ENCODE results near the gene APC2. TPM values are rescaled to one million over a fixed set of nuclear protein-coding genes. Genes with fewer than 3 reads are reported as not detected.

The APC2 gene
- polyA plus RNA-seq, 1 donor from 2014 or later = 50.5 TPM

DNA sequence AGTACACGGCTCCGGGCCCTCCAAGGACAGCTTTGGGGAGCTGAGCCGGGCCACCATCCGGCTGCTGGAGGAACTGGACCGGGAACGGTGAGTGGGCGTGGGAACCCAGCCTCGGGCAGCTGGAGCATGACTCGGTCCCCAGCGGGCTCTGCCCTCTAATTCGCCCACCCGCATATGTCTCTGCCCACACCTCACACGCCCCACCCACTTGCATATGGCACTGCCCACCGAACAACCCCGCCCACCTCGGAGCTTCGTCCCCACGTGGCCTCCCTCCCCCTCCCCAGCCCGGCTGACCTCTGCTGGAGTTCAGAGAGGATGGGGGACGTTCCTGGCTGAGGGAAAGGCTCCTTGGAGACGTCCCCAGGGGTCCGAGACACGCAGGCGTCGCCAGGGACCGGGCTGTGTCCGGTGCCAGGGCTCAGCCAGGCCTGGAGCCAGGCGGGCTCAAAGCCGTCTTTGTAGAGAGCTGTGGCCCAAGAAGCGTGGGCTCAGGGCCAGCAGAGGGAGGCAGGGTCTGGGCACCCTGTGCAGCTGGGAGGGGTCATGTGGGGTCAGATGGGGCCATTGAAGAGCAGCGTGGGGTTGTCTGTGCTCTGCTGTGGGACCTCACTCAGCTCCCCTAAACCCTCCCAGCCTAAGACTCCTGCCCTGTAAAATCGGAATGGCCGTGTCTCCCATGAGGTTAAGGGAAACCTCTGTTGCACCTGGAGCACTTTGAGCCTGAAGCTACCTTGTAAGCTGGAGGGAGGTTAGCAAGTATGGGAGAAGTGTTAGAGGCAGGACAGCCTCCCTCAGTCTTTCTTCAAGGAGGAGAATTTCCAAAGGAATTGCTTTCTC, 3.8 kb downstream of the APC2 start:
- Histone ChIP-seq H3K9me3 (ENCODE audit: low read length) (no peaks in the 10 kb centered on the region), H3K4me2 (ENCODE audit: low read length) (no peak overlapping the region), H3K9ac (ENCODE audit: low read length) (peak overlapping the region; percentile 99), H3K27ac (ENCODE audit: low read length) (no peak overlapping the region), H2AFZ (ENCODE audit: low read depth, low read length) (no peak overlapping the region), H3K27me3 (ENCODE audit: insufficient read depth, low read depth, low read length) (no peaks in the 10 kb centered on the region), H3K36me3 (ENCODE audit: insufficient read depth, low read length) (peaks cover 4% of the 10 kb centered on the region), H3K79me2 (replicated peaks; ENCODE audit: insufficient read depth, low read length) (peaks cover 74% of the 10 kb centered on the region), H3K4me3 (ENCODE audit: low read length) (peak overlapping the region; percentile 77), H3F3A (ENCODE audit: insufficient read depth, low read length, poor library complexity, severe bottlenecking) (no peaks in the 10 kb centered on the region), H3K9me2 (ENCODE audit: insufficient read depth, low read length) (no peaks in the 10 kb centered on the region), H4K20me1 (ENCODE audit: insufficient read depth) (peaks cover 30% of the 10 kb centered on the region)
- TF ChIP-seq EZH2 (IDR thresholded peaks at IDR 0.05; ENCODE audit: borderline replicate concordance, insufficient read depth, low read length, poor library complexity, severe bottlenecking) = no peak
- no peak for TF ChIP-seq EP300 (conservative IDR thresholded peaks at IDR 0.05; ENCODE audit: poor library complexity, severe bottlenecking)
- TF ChIP-seq MXI1 (conservative IDR thresholded peaks at IDR 0.05; ENCODE audit: poor library complexity, severe bottlenecking) = no peak
- TF ChIP-seq SMC3 (conservative IDR thresholded peaks at IDR 0.05; ENCODE audit: poor library complexity) = no peak
- no peak for TF ChIP-seq RAD21 (conservative IDR thresholded peaks at IDR 0.05)
- no peak for TF ChIP-seq TAF1 (IDR thresholded peaks at IDR 0.05; ENCODE audit: low read depth)
- TF ChIP-seq, protein P1, sequence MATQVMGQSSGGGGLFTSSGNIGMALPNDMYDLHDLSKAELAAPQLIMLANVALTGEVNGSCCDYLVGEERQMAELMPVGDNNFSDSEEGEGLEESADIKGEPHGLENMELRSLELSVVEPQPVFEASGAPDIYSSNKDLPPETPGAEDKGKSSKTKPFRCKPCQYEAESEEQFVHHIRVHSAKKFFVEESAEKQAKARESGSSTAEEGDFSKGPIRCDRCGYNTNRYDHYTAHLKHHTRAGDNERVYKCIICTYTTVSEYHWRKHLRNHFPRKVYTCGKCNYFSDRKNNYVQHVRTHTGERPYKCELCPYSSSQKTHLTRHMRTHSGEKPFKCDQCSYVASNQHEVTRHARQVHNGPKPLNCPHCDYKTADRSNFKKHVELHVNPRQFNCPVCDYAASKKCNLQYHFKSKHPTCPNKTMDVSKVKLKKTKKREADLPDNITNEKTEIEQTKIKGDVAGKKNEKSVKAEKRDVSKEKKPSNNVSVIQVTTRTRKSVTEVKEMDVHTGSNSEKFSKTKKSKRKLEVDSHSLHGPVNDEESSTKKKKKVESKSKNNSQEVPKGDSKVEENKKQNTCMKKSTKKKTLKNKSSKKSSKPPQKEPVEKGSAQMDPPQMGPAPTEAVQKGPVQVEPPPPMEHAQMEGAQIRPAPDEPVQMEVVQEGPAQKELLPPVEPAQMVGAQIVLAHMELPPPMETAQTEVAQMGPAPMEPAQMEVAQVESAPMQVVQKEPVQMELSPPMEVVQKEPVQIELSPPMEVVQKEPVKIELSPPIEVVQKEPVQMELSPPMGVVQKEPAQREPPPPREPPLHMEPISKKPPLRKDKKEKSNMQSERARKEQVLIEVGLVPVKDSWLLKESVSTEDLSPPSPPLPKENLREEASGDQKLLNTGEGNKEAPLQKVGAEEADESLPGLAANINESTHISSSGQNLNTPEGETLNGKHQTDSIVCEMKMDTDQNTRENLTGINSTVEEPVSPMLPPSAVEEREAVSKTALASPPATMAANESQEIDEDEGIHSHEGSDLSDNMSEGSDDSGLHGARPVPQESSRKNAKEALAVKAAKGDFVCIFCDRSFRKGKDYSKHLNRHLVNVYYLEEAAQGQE (IDR thresholded peaks at IDR 0.05; ENCODE audit: borderline replicate concordance) = no peak
- no peak for TF ChIP-seq POLR2AphosphoS5 (IDR thresholded peaks at IDR 0.05)
- TF ChIP-seq, protein P2, sequence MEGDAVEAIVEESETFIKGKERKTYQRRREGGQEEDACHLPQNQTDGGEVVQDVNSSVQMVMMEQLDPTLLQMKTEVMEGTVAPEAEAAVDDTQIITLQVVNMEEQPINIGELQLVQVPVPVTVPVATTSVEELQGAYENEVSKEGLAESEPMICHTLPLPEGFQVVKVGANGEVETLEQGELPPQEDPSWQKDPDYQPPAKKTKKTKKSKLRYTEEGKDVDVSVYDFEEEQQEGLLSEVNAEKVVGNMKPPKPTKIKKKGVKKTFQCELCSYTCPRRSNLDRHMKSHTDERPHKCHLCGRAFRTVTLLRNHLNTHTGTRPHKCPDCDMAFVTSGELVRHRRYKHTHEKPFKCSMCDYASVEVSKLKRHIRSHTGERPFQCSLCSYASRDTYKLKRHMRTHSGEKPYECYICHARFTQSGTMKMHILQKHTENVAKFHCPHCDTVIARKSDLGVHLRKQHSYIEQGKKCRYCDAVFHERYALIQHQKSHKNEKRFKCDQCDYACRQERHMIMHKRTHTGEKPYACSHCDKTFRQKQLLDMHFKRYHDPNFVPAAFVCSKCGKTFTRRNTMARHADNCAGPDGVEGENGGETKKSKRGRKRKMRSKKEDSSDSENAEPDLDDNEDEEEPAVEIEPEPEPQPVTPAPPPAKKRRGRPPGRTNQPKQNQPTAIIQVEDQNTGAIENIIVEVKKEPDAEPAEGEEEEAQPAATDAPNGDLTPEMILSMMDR (IDR thresholded peaks at IDR 0.05; ENCODE audit: poor library complexity, severe bottlenecking) = no peak

DNA sequence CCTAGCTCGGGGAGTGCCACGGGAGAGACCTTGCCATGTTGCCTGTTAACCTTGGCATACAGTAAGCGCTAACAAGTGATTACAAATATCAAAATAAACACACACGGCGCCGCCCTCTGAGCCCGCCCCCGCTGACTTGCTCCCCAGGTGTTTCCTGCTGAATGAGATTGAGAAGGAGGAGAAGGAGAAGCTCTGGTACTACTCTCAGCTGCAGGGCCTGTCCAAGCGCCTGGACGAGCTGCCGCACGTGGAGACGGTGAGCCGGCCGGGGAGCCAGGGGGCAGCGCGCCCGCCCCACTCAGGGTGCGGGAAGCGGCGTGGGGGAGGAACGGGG, 5.0 kb downstream of the APC2 start:
- peaks cover 42% of the 10 kb centered on the region for H4K20me1 ChIP-seq (ENCODE audit: insufficient read depth)
- TF ChIP-seq TAF1 (IDR thresholded peaks at IDR 0.05; ENCODE audit: low read depth) = no peak
- TF ChIP-seq SMC3 (conservative IDR thresholded peaks at IDR 0.05; ENCODE audit: poor library complexity) = no peak
- TF ChIP-seq, protein P2 (IDR thresholded peaks at IDR 0.05; ENCODE audit: poor library complexity, severe bottlenecking) = no peak
- TF ChIP-seq RAD21 (conservative IDR thresholded peaks at IDR 0.05) = no peak
- no peak for TF ChIP-seq MXI1 (conservative IDR thresholded peaks at IDR 0.05; ENCODE audit: poor library complexity, severe bottlenecking)
- TF ChIP-seq, protein P1 (IDR thresholded peaks at IDR 0.05; ENCODE audit: borderline replicate concordance) = no peak
- TF ChIP-seq EP300 (conservative IDR thresholded peaks at IDR 0.05; ENCODE audit: poor library complexity, severe bottlenecking) = no peak
- peaks cover 13% of the 10 kb centered on the region for H3K36me3 ChIP-seq (ENCODE audit: insufficient read depth, low read length)
- H3K9me3 ChIP-seq (ENCODE audit: low read length) = no peaks in the 10 kb centered on the region
- H3K79me2 ChIP-seq (replicated peaks; ENCODE audit: insufficient read depth, low read length) = peaks cover 64% of the 10 kb centered on the region
- no peak overlapping the region for H3K4me3 ChIP-seq (ENCODE audit: low read length)
- no peaks in the 10 kb centered on the region for H3K9me2 ChIP-seq (ENCODE audit: insufficient read depth, low read length)
- no peak overlapping the region for H3K4me2 ChIP-seq (ENCODE audit: low read length)
- H3K9ac ChIP-seq (ENCODE audit: low read length) = no peak overlapping the region
- no peaks in the 10 kb centered on the region for H3K27me3 ChIP-seq (ENCODE audit: insufficient read depth, low read depth, low read length)
- no peak overlapping the region for H2AFZ ChIP-seq (ENCODE audit: low read depth, low read length)
- no peak overlapping the region for H3K27ac ChIP-seq (ENCODE audit: low read length)
- no peaks in the 10 kb centered on the region for H3F3A ChIP-seq (ENCODE audit: insufficient read depth, low read length, poor library complexity, severe bottlenecking)

Measured in neural cell (in vitro differentiated cells).